H1 (cell line): ENCODE measurements around the gene ARHGAP15. TPM values are rescaled to one million over a fixed set of nuclear protein-coding genes. Genes with fewer than 3 reads are reported as not detected.

ENCODE experiments used
- CTCF ChIA-PET: fragments of 300-600 bp; sonication (Branson Sonifier 250); formaldehyde crosslinking; loops from one replicate; lab custom pipeline; 2021; ENCODE audit not compliant: partially characterized antibody; lab: Charles Lee
- POLR2A ChIA-PET: fragments of 300-600 bp; sonication (Branson Sonifier 250); formaldehyde crosslinking; loops from one replicate; lab custom pipeline; 2021; ENCODE audit warnings: inconsistent platforms; ENCODE audit not compliant: partially characterized antibody; lab: Charles Lee
- DNase-seq, 2 experiments: peaks; one replicate each; pipeline versions ENCODE4 v3.0.0 to v3.0.0-alpha.2; 2010 to 2022; ENCODE audit warnings: low spot score in 2 of 2, low read depth in 1 of 2, mixed read lengths in 1 of 2
- FAIRE-seq: peaks from 2 replicates; lab custom pipeline; 2011; peaks lifted over from hg19 to GRCh38; lab: Jason Lieb, UNC
- H2AFZ ChIP-seq: 2 replicates; pipeline ENCODE4 v1.8.1; 2012; ENCODE audit warnings: low read length, inconsistent platforms
- H2AK5ac ChIP-seq: 2 replicates; pipeline ENCODE4 v1.6.1; 2013; ENCODE audit warnings: low read depth, low read length
- H2BK120ac ChIP-seq: replicated peaks from 2 replicates; pipeline ENCODE3; 2013; ENCODE audit warnings: low read depth, low read length, inconsistent platforms
- H2BK12ac ChIP-seq: 2 replicates; pipeline ENCODE4 v1.6.1; 2013; ENCODE audit warnings: low read depth, low read length
- H2BK15ac ChIP-seq: 2 replicates; pipeline ENCODE4 v1.6.1; 2013; ENCODE audit warnings: low read length
- H2BK20ac ChIP-seq: 2 replicates; pipeline ENCODE4 v1.6.1; 2013; ENCODE audit warnings: low read length
- H2BK5ac ChIP-seq: 2 replicates; pipeline ENCODE4 v1.6.1; 2013; ENCODE audit warnings: low read depth, low read length
- H3K14ac ChIP-seq: 2 replicates; pipeline ENCODE4 v1.6.1; 2013; ENCODE audit warnings: inconsistent platforms; ENCODE audit not compliant: insufficient read length
- H3K18ac ChIP-seq: 2 replicates; pipeline ENCODE4 v1.6.1; 2013; ENCODE audit warnings: low read length; ENCODE audit errors: extremely low read depth
- H3K23ac ChIP-seq: 2 replicates; pipeline ENCODE4 v1.6.1; 2013; ENCODE audit warnings: inconsistent platforms; ENCODE audit not compliant: insufficient read length
- H3K23me2 ChIP-seq: 2 replicates; pipeline ENCODE4 v1.6.1; 2013; ENCODE audit warnings: low read depth, low read length
- H3K27ac ChIP-seq: 2 replicates; pipeline ENCODE4 v1.6.1; 2011; ENCODE audit warnings: low read depth, low read length, inconsistent platforms
- H3K27me3 ChIP-seq, 4 experiments: replicated peaks in 1 of 4; 1 replicate in 1 of 4; 2 replicates in 3 of 4; pipeline versions ENCODE4 v1.6.1 to v1.8.1; 2011 to 2013; ENCODE audit warnings: low read length in 3 of 4, mild to moderate bottlenecking in 3 of 4, inconsistent platforms in 2 of 4, mixed read lengths in 2 of 4, moderate library complexity in 1 of 4; ENCODE audit not compliant: control insufficient read depth in 3 of 4, insufficient read depth in 3 of 4; ENCODE audit errors: extremely low read depth in 1 of 4
- H3K36me3 ChIP-seq, 4 experiments: 2 replicates each; pipeline versions ENCODE4 v1.6.1 to v1.8.1; 2011 to 2013; ENCODE audit warnings: mild to moderate bottlenecking in 4 of 4, low read length in 3 of 4, moderate library complexity in 2 of 4, control low read depth in 1 of 4, inconsistent platforms in 1 of 4; ENCODE audit not compliant: insufficient read depth in 4 of 4, control insufficient read depth in 2 of 4
- H3K4ac ChIP-seq: replicated peaks from 2 replicates; pipeline ENCODE3; 2013; ENCODE audit warnings: low read length, low read depth, mixed read lengths, inconsistent platforms; ENCODE audit not compliant: insufficient read length
- H3K4me1 ChIP-seq, 4 experiments: replicated peaks in 1 of 4; 1 replicate in 1 of 4; 2 replicates in 3 of 4; pipeline versions ENCODE4 v1.6.1 to v1.8.1; 2011 to 2013; ENCODE audit warnings: low read length in 3 of 4, inconsistent platforms in 2 of 4, mixed read lengths in 1 of 4; ENCODE audit not compliant: insufficient read depth in 4 of 4, control insufficient read depth in 3 of 4
- H3K4me2 ChIP-seq, 2 experiments: 2 replicates each; pipeline versions ENCODE4 v1.6.1 to v1.8.1; 2011 to 2013; ENCODE audit warnings: low read depth in 2 of 2, low read length in 2 of 2, control low read depth in 1 of 2, inconsistent platforms in 1 of 2, mild to moderate bottlenecking in 1 of 2; ENCODE audit not compliant: insufficient read depth in 1 of 2
- H3K4me3 ChIP-seq, 4 experiments: fragments of 200-600, 300-600 bp in 1 of 4; sonication (generic), shearing (Covaris generic), sonication (Bioruptor Twin) in 1 of 4; 2 replicates each; pipeline versions ENCODE4 v1.5.1 to v1.8.1; 2011 to 2016; ENCODE audit warnings: low read length in 4 of 4, low read depth in 3 of 4, control low read depth in 2 of 4, inconsistent platforms in 2 of 4, mild to moderate bottlenecking in 2 of 4, mixed read lengths in 1 of 4, moderate library complexity in 1 of 4; ENCODE audit not compliant: insufficient read depth in 2 of 4; ENCODE audit errors: extremely low read depth in 1 of 4
- H3K56ac ChIP-seq: replicated peaks from 2 replicates; pipeline ENCODE3; 2013; ENCODE audit warnings: low read depth, mild to moderate bottlenecking, mixed read lengths, low read length, inconsistent platforms; ENCODE audit not compliant: insufficient read length
- H3K79me1 ChIP-seq: 2 replicates; pipeline ENCODE4 v1.6.1; 2013; ENCODE audit warnings: low read depth, low read length, control low read depth
- H3K79me2 ChIP-seq, 2 experiments: 2 replicates each; pipeline versions ENCODE4 v1.6.1 to v1.8.1; 2012 to 2013; ENCODE audit warnings: low read length in 2 of 2, mild to moderate bottlenecking in 2 of 2, inconsistent platforms in 1 of 2; ENCODE audit not compliant: insufficient read depth in 2 of 2, control insufficient read depth in 1 of 2
- H3K9ac ChIP-seq, 4 experiments: replicated peaks in 1 of 4; 1 replicate in 1 of 4; 2 replicates in 3 of 4; pipeline versions ENCODE4 v1.6.1 to v1.8.1; 2011 to 2013; ENCODE audit warnings: low read depth in 3 of 4, low read length in 3 of 4, control low read depth in 2 of 4, mild to moderate bottlenecking in 2 of 4, moderate library complexity in 2 of 4, inconsistent platforms in 1 of 4; ENCODE audit errors: extremely low read depth in 1 of 4
- H3K9me3 ChIP-seq, 2 experiments: 2 replicates each; pipeline versions ENCODE4 v1.6.1 to v1.8.1; 2012 to 2013; ENCODE audit warnings: mild to moderate bottlenecking in 2 of 2, moderate library complexity in 2 of 2, control low read depth in 1 of 2, inconsistent platforms in 1 of 2, low read depth in 1 of 2, low read length in 1 of 2, mixed read lengths in 1 of 2; ENCODE audit not compliant: insufficient read depth in 2 of 2
- H4K20me1 ChIP-seq, 2 experiments: replicated peaks in 1 of 2; 2 replicates each; pipeline versions ENCODE3 to v1.8.1; 2011 to 2013; ENCODE audit warnings: inconsistent platforms in 2 of 2, low read length in 2 of 2, mild to moderate bottlenecking in 1 of 2; ENCODE audit not compliant: insufficient read depth in 2 of 2, control insufficient read depth in 1 of 2
- H4K5ac ChIP-seq: 2 replicates; pipeline ENCODE4 v1.6.1; 2013; ENCODE audit warnings: low read length, low read depth, mixed read lengths, inconsistent platforms; ENCODE audit not compliant: insufficient read length
- H4K8ac ChIP-seq: 2 replicates; pipeline ENCODE4 v1.8.0; 2013; ENCODE audit warnings: mild to moderate bottlenecking, moderate library complexity, low read length, inconsistent platforms; ENCODE audit not compliant: insufficient read depth; ENCODE audit errors: extremely low read depth
- H4K91ac ChIP-seq: replicated peaks from 2 replicates; pipeline ENCODE3; 2013; ENCODE audit warnings: low read length, mixed read lengths, inconsistent platforms; ENCODE audit not compliant: insufficient read length
- BCL11A ChIP-seq, 2 experiments: IDR thresholded peaks; one replicate each; pipeline ENCODE4 v1.6.1; 2011; ENCODE audit warnings: low read depth in 2 of 2, low read length in 2 of 2, mild to moderate bottlenecking in 2 of 2
- SAP30 ChIP-seq: fragments of 300-600 bp; sonication (generic); IDR thresholded peaks from 2 replicates; pipeline ENCODE4 v1.7.1; 2012; ENCODE audit warnings: low read length, moderate library complexity, mild to moderate bottlenecking, inconsistent platforms; ENCODE audit not compliant: insufficient read depth, insufficient replicate concordance
- TAF7 ChIP-seq: optimal IDR thresholded peaks from 2 replicates; pipeline ENCODE3; 2011; ENCODE audit warnings: low read depth, mild to moderate bottlenecking, inconsistent platforms, low read length, moderate library complexity, borderline replicate concordance
- TEAD4 ChIP-seq: IDR thresholded peaks from 2 replicates; pipeline ENCODE4 v1.6.1; 2012; ENCODE audit warnings: low read depth, low read length, inconsistent platforms, mixed read lengths
- WGBS, 2 experiments: shearing (Covaris generic) in 1 of 2; methylation state at CpG; one replicate each; pipeline versions ENCODE4 v1.1.6 to v1.1.7; 2013 to 2015; ENCODE audit warnings: low lambda C conversion rate in 2 of 2, mixed read lengths in 2 of 2, inconsistent platforms in 1 of 2, low coverage in 1 of 2, missing lambda C conversion rate in 1 of 2; ENCODE audit not compliant: insufficient replicate concordance in 2 of 2, insufficient coverage in 1 of 2, insufficient read length in 1 of 2; ENCODE audit errors: extremely low coverage in 1 of 2, missing lambda C conversion rate in 1 of 2; 5-methylcytosine and 5-hydroxymethylcytosine counted together
- polyA plus RNA-seq, 7 experiments: library from polyadenylated mRNA; depleted of rRNA in 3 of 7; stranded (reverse) in 5 of 7; unstranded in 2 of 7; fragments of >200 nt in 5 of 7; fragments of 200-250 nt in 2 of 7; gene quantifications; 1 replicate in 5 of 7; 2 replicates in 1 of 7; 4 replicates in 1 of 7; pipeline versions ENCODE4 v1.2.1 to v1.2.3, GENCODE V29; 2011 to 2013; ENCODE audit warnings: missing spikeins in 2 of 7, mixed read lengths in 2 of 7
- total RNA-seq: library from RNA; stranded (reverse); fragmentation: NEBNext Ultra II Directional; extraction: Animal tissue kit (Norgen Biotek cat#: 25700); gene quantifications from 2 replicates; pipeline ENCODE4 v1.2.1, GENCODE V29; 2021

The ARHGAP15 gene
- total and polyA plus RNA-seq, 2 of the 8 experiments (the other 6 are each of a cell fraction or from before 2014, with no cell fraction given): not detected

- Histone ChIP-seq H3K27ac (no peak overlapping the region), H3K9me3 (no peaks in the 10 kb centered on the region), H4K91ac (no peak overlapping the region), H3K36me3 (no peaks in the 10 kb centered on the region), H2AFZ (no peak overlapping the region), H2BK5ac (no peak overlapping the region), H3K4me2 (no peak overlapping the region), H3K56ac (no peak overlapping the region), H3K4me3 (no peak overlapping the region), H2AK5ac (no peak overlapping the region), H3K23me2 (no peaks in the 10 kb centered on the region), H3K9ac (no peak overlapping the region), H3K4me1 (no peaks in the 10 kb centered on the region; a peak in 1 of 7 replicates), H3K27me3 (no peaks in the 10 kb centered on the region), H2BK120ac (no peak overlapping the region), H3K79me1 (no peaks in the 10 kb centered on the region), H2BK20ac (no peak overlapping the region), H3K23ac (no peak overlapping the region), H4K20me1 (no peaks in the 10 kb centered on the region), H3K18ac (no peak overlapping the region), H4K5ac (no peak overlapping the region), H3K79me2 (no peaks in the 10 kb centered on the region), H2BK15ac (no peak overlapping the region), H3K4ac (no peak overlapping the region), H3K14ac (no peak overlapping the region), H2BK12ac (no peak overlapping the region), H4K8ac (no peak overlapping the region)
- no peak for TF ChIP-seq TEAD4
- no peak for TF ChIP-seq BCL11A (IDR thresholded peaks at IDR 0.05; ENCODE audit: low read depth in 2 of 2, low read length in 2 of 2)
- no peak for TF ChIP-seq TAF7
- TF ChIP-seq SAP30: no peak
- DNase-seq: no peak
- WGBS, 2 experiments: 96% methylated on average over 3 of the region's 3 CpGs; no CpG with 5 or more reads in 1 of the 2 experiments
- ChIA-PET CTCF (interaction anchor here (1.5 kb wide), 1 partner anchor 16 kb away, joined by 3 read pairs; no protein-coding TSS in a partner anchor), POLR2A (no interaction called here)
- no peak for FAIRE-seq
Observed at GRCh38 chr2:143704451-143705106, 575.4 kb downstream of the ARHGAP15 start.
